ENCODE results near the gene TTLL7.

The TTLL7 gene

DNA sequence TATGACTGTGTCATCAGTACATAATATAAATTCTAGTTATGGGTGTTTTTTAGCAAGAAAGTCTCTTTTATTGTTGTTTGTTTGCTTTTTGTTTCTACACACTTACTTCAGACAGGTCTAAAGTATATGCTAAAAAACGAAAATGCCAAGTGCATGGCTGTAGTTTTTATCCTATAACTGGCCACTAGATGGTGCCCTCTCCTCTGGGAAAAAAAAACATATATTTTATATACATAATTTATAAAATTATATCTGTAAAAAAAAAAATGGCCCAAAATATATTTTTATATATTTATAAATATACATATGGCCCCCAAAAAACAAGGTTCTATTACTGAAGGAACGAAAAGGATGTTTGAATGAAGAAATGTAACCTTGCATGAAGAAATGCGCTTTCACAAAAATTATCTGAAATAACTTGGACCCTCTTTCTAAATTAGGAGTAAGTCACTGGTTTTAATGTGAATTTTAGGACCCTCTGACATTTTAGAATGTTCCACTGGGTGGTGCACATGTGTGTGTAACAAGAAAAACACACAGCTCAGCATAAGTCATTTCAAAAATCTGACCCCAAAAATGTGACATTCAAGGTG, 93.5 kb downstream of the TTLL7 start:
- DNase-seq (ENCODE audit: low read depth), result peak; percentile 29
- H3K4me3 ChIP-seq (ENCODE audit: control insufficient read depth, low read depth, low read length), result no peak overlapping the region
- TF ChIP-seq, protein P1, sequence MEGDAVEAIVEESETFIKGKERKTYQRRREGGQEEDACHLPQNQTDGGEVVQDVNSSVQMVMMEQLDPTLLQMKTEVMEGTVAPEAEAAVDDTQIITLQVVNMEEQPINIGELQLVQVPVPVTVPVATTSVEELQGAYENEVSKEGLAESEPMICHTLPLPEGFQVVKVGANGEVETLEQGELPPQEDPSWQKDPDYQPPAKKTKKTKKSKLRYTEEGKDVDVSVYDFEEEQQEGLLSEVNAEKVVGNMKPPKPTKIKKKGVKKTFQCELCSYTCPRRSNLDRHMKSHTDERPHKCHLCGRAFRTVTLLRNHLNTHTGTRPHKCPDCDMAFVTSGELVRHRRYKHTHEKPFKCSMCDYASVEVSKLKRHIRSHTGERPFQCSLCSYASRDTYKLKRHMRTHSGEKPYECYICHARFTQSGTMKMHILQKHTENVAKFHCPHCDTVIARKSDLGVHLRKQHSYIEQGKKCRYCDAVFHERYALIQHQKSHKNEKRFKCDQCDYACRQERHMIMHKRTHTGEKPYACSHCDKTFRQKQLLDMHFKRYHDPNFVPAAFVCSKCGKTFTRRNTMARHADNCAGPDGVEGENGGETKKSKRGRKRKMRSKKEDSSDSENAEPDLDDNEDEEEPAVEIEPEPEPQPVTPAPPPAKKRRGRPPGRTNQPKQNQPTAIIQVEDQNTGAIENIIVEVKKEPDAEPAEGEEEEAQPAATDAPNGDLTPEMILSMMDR (conservative IDR thresholded peaks at IDR 0.05; ENCODE audit: control insufficient read depth, insufficient read depth, low read depth, low read length), result peak; percentile 62

DNA sequence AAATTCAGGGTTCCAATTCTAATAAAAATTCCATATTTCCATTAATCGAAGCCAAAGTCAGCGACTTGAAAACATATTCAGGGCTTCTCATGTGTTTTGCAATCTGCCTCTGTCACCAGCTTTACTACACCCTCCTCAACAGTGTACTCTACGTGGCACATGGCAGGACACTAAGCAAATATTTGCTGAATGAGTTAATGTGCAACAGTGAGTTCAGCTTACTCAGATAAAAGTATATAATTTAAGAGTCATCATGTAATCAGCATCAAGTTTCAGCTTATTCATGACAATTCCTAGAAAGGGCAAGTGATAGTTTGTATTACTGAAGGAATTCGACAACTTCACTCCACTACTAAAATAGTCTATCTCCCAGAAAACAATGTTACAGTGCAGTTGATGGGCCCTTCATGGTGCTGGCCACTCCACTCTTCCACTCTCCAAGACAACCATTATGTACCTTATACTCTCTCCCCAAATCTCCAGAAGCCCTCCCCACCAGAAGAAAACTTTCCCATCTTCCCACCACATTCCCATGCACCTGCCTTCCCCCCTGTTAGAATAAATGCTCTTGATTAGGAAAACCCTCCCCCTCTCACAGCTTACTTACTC, 97.3 kb downstream of the TTLL7 start:
- TF ChIP-seq, protein P1 (conservative IDR thresholded peaks at IDR 0.05; ENCODE audit: control insufficient read depth, insufficient read depth, low read depth, low read length), result no peak
- no peak overlapping the region for H3K4me3 ChIP-seq (ENCODE audit: control insufficient read depth, low read depth, low read length)
- DNase-seq (ENCODE audit: low read depth), result peak; percentile 93

DNA sequence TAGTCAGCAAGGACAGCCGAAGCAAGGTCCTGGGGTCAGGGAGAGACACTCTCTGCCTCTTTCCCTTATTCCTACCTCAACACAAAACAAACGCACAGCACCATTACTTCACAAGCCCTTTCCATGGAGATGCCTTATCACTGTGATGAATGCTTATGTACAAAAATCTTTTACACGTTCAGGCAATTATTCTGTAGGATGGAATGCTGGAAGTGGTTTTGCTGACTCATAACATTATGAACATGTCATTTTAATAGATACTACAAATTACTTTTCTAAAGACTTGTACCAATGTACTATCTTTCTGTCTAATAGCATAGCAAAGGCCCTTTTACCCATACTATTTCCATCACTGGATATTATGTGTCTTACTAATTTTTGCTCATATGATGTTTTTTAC, 98.4 kb downstream of the TTLL7 start:
- TF ChIP-seq, protein P1 (conservative IDR thresholded peaks at IDR 0.05; ENCODE audit: control insufficient read depth, insufficient read depth, low read depth, low read length), result no peak
- H3K4me3 ChIP-seq (ENCODE audit: control insufficient read depth, low read depth, low read length), result no peak overlapping the region
- DNase-seq (ENCODE audit: low read depth), result peak; percentile 67

DNA sequence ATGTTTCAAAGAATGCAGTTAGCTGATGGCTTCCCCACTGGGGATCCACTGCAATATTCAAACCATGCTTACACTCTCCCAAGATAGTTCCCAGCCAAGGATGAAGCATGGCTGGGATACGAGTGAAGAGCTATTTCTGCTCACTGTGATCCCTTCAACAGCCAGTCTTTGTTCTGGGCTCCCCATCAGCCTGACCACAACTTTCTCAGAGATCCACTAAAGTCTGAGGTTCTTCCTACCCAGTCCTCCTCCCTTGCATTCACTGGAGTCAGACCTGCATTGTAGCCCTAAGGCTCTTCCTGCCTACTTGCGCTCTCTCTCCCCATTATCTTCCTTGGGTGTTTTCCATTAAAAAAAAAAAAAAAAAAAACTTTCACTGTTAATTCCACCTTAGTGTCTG, 101.4 kb downstream of the TTLL7 start:
- H3K4me3 ChIP-seq (ENCODE audit: control insufficient read depth, low read depth, low read length), result no peak overlapping the region
- no peak for DNase-seq (ENCODE audit: low read depth)
- TF ChIP-seq, protein P1 (conservative IDR thresholded peaks at IDR 0.05; ENCODE audit: control insufficient read depth, insufficient read depth, low read depth, low read length), result no peak

DNA sequence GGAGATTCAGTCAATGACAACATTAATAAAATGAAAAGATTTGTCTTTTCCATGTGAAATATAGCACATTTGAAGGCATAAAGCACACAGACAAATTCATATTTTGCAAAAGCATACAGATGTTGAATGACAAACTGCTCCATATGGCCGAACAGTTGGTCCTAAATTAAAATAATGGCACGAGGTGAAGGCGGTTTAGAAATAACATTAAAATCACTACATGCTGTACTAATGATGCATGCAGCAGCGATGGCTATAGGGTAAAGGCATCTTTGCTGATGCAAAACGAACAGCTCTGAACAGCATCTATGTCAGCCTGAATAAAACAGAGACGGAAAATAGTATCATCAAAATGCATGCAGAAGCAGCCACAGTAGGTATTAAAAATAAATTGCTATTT, 102.6 kb downstream of the TTLL7 start:
- TF ChIP-seq, protein P1 (conservative IDR thresholded peaks at IDR 0.05; ENCODE audit: control insufficient read depth, insufficient read depth, low read depth, low read length), result no peak

DNA sequence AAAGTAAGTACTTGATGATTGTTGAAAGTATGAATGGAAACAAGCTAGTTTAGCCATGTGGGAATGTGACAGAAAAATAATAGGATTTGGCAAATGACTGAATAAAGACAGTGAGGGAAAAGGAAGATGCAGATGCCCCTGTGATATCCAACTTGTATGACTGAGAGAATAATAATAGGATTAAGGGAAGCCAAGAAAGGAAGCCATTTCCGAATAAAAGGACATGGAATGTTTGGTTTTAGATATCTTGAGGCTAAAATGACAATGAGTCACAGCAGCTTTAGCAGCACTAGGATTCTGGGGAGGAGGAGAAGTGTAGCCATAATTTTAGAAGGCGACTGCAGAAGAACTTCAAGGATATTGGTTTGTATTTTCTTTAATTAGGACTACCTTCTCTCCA, 109.2 kb downstream of the TTLL7 start:
- no peak overlapping the region for H3K4me3 ChIP-seq (ENCODE audit: control insufficient read depth, low read depth, low read length)
- DNase-seq (ENCODE audit: low read depth), result no peak
- TF ChIP-seq, protein P1 (conservative IDR thresholded peaks at IDR 0.05; ENCODE audit: control insufficient read depth, insufficient read depth, low read depth, low read length), result no peak

More for the DNA sequence above, 102.6 kb downstream of the TTLL7 start:
- H3K4me3 ChIP-seq (ENCODE audit: control insufficient read depth, low read depth, low read length), result no peak overlapping the region
- no peak for DNase-seq (ENCODE audit: low read depth)
